H1 (cell line): Measurements from ENCODE around the gene KPRP.

ENCODE experiments used
- CBX8 ChIP-seq: fragments of 300-800, 300-1000 bp; sonication (generic); IDR thresholded peaks from 2 replicates; pipeline ENCODE4 v1.7.1; 2016; ENCODE audit warnings: low read depth, low read length, borderline replicate concordance
- EP300 ChIP-seq, 2 experiments: IDR thresholded peaks; 1 replicate in 1 of 2; 2 replicates in 1 of 2; pipeline ENCODE4 v1.6.1; 2011 to 2012; ENCODE audit warnings: low read depth in 2 of 2, low read length in 2 of 2, mild to moderate bottlenecking in 2 of 2, borderline replicate concordance in 1 of 2, inconsistent platforms in 1 of 2, moderate library complexity in 1 of 2
- HDAC2 ChIP-seq, 2 experiments: fragments of 300-600 bp in 1 of 2; sonication (generic) in 1 of 2; IDR thresholded peaks; 2 replicates each; pipeline ENCODE4 v1.6.1; 2011 to 2012; ENCODE audit warnings: low read depth in 2 of 2, low read length in 2 of 2, mild to moderate bottlenecking in 2 of 2, moderate library complexity in 2 of 2, borderline replicate concordance in 1 of 2, inconsistent platforms in 1 of 2
- KDM5A ChIP-seq: fragments of 200-600 bp; IDR thresholded peaks from 2 replicates; pipeline ENCODE4 v1.7.1; 2012; ENCODE audit warnings: mild to moderate bottlenecking, low read length, inconsistent platforms, mixed read lengths
- POLR2A ChIP-seq, 2 experiments: IDR thresholded peaks; 1 replicate in 1 of 2; 2 replicates in 1 of 2; pipeline ENCODE4 v1.6.1; 2011; ENCODE audit warnings: low read depth in 2 of 2, low read length in 2 of 2, mild to moderate bottlenecking in 2 of 2; ENCODE audit errors: control extremely low read depth in 1 of 2
- POLR2AphosphoS5 ChIP-seq: IDR thresholded peaks from 2 replicates; pipeline ENCODE4 v1.6.1; 2011; ENCODE audit warnings: low read depth, low read length
- RAD21 ChIP-seq, 2 experiments: IDR thresholded peaks in 1 of 2; conservative IDR thresholded peaks in 1 of 2; 2 replicates each; pipeline ENCODE4 v1.6.1; 2011; ENCODE audit warnings: low read depth in 2 of 2, low read length in 2 of 2, improper control_type of control experiment in 1 of 2, inconsistent platforms in 1 of 2, mild to moderate bottlenecking in 1 of 2, moderate library complexity in 1 of 2
- TF ChIP-seq, protein P1 (sequence below), 3 experiments: IDR thresholded peaks; 1 replicate in 2 of 3; 2 replicates in 1 of 3; pipeline versions ENCODE4 v1.5.1 to v1.6.1; 2011; ENCODE audit warnings: low read length in 3 of 3, mild to moderate bottlenecking in 3 of 3, inconsistent platforms in 2 of 3, low read depth in 1 of 3, moderate library complexity in 1 of 3; ENCODE audit not compliant: insufficient read depth in 1 of 3; ENCODE audit errors: control extremely low read depth in 1 of 3
- TF ChIP-seq, protein P2 (sequence below): IDR thresholded peaks from 2 replicates; pipeline ENCODE4 v1.6.1; 2012; ENCODE audit warnings: low read length, inconsistent platforms

DNA sequence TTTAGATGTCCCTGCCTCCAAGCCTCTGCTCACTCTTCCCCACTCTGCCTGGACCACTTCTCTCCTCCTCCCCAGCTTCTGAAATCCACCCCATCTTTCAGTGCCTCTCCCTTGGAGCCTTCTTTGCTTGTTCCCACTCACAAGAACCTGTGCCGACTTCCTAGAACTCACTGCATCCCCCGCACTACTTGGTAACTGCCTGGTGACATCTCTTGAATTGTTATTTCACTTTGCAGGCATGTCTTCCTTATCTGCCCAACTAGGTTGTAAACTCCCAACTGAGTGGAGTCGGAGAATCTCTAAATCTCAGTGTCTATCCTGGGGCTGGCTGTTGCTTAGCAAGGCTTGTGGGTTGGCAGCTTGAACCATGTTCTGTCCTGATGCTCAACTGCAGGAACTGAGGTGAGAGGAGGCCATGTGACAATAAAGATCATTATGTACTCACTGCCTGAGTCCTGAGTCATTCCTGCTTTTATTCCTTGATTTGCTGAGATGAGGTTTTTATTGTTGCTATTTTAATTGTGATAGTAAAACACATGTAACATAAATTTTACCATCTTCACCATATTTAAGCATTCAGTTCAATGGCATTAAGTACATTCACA lies 3.9 kb downstream of the KPRP start:
- no peak for TF ChIP-seq HDAC2 (IDR thresholded peaks at IDR 0.05; ENCODE audit: borderline replicate concordance in 1 of 2, low read depth in 2 of 2, low read length in 2 of 2)
- TF ChIP-seq POLR2A (IDR thresholded peaks at IDR 0.05; ENCODE audit: control extremely low read depth in 1 of 2, low read depth in 2 of 2, low read length in 2 of 2) = no peak
- TF ChIP-seq, protein P1, sequence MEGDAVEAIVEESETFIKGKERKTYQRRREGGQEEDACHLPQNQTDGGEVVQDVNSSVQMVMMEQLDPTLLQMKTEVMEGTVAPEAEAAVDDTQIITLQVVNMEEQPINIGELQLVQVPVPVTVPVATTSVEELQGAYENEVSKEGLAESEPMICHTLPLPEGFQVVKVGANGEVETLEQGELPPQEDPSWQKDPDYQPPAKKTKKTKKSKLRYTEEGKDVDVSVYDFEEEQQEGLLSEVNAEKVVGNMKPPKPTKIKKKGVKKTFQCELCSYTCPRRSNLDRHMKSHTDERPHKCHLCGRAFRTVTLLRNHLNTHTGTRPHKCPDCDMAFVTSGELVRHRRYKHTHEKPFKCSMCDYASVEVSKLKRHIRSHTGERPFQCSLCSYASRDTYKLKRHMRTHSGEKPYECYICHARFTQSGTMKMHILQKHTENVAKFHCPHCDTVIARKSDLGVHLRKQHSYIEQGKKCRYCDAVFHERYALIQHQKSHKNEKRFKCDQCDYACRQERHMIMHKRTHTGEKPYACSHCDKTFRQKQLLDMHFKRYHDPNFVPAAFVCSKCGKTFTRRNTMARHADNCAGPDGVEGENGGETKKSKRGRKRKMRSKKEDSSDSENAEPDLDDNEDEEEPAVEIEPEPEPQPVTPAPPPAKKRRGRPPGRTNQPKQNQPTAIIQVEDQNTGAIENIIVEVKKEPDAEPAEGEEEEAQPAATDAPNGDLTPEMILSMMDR (IDR thresholded peaks at IDR 0.05; ENCODE audit: control extremely low read depth in 1 of 3, insufficient read depth in 1 of 3, low read depth in 1 of 3, low read length in 3 of 3) = no peak
- no peak for TF ChIP-seq KDM5A
- TF ChIP-seq RAD21 (IDR thresholded peaks at IDR 0.05 in 1 of 2, conservative IDR thresholded peaks at IDR 0.05 in 1 of 2; ENCODE audit: low read depth in 2 of 2, low read length in 2 of 2) = no peak
- no peak for TF ChIP-seq EP300 (IDR thresholded peaks at IDR 0.05; ENCODE audit: borderline replicate concordance in 1 of 2, low read depth in 2 of 2, low read length in 2 of 2)
- no peak for TF ChIP-seq POLR2AphosphoS5
- no peak for TF ChIP-seq CBX8
- TF ChIP-seq, protein P2, sequence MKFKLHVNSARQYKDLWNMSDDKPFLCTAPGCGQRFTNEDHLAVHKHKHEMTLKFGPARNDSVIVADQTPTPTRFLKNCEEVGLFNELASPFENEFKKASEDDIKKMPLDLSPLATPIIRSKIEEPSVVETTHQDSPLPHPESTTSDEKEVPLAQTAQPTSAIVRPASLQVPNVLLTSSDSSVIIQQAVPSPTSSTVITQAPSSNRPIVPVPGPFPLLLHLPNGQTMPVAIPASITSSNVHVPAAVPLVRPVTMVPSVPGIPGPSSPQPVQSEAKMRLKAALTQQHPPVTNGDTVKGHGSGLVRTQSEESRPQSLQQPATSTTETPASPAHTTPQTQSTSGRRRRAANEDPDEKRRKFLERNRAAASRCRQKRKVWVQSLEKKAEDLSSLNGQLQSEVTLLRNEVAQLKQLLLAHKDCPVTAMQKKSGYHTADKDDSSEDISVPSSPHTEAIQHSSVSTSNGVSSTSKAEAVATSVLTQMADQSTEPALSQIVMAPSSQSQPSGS = no peak
